ENCODE data around the gene OPCML. TPM values are rescaled to one million over a fixed set of nuclear protein-coding genes. Genes with fewer than 3 reads are reported as not detected.

OPCML gene
- total and polyA plus RNA-seq, 5 donors: 0.14 to 2.8 (median 1.1) TPM

DNA sequence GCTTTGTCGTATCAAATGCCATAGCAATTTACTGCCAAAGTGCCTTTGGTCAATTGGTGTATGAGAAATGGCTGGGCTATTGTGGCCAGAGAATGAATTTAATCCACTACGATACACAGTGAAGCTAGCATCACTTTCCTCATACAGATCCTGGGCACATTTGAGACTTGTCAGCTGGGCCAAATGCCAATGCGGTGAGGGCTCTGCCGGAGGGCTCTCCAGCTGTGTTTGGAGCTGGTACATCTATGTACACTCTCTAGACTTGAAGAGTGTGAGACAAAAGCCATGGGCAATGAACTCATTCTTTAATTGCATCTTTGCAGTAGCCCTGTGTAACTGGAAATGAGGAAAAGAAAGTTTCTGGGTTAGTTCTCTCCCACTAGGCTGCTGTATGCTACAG, 1109.0 kb downstream of the OPCML start:
- no peaks in the 10 kb centered on the region for H3K27me3 ChIP-seq (ENCODE audit: control insufficient read depth, insufficient read depth)
- no peaks in the 10 kb centered on the region for H3K9me3 ChIP-seq (ENCODE audit: control insufficient read depth, low read length)
- no peak for DNase-seq
- intact Hi-C loops (cut with DNase I): no loop called here
- no peak for ATAC-seq
- no peaks in the 10 kb centered on the region for H3K4me1 ChIP-seq (ENCODE audit: control insufficient read depth, insufficient read depth, low read length)
- H3K27ac ChIP-seq (ENCODE audit: low read length): no peak overlapping the region
- WGBS: 89% methylated on average over 4 of the region's 4 CpGs
- no peak overlapping the region for H3K4me3 ChIP-seq (ENCODE audit: low read length)

DNA sequence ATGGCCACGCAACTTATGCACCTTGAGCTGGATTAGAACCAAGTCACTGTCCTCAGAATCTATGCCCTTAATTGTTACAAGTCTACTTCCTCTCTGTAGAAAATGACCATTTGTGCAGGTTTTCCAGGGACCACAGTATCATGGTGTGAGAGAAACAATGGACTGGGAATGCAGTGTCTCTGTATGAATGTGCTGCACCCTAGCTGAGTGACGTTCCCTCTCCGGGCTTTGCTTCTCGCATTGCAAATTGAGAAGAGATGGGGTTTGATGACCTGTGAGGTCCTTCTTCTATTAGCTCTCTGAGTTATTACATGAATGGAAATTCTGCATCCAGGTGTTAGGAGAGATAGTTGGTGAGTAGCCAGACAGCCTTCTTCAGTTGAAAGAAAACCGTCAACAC, 1109.6 kb downstream of the OPCML start:
- no peak overlapping the region for H3K27ac ChIP-seq (ENCODE audit: low read length)
- no peaks in the 10 kb centered on the region for H3K27me3 ChIP-seq (ENCODE audit: control insufficient read depth, insufficient read depth)
- WGBS: 77% methylated on average over 5 of the region's 5 CpGs
- no peaks in the 10 kb centered on the region for H3K9me3 ChIP-seq (ENCODE audit: control insufficient read depth, low read length)
- intact Hi-C loops (cut with DNase I): no loop called here
- DNase-seq: no peak
- no peaks in the 10 kb centered on the region for H3K4me1 ChIP-seq (ENCODE audit: control insufficient read depth, insufficient read depth, low read length)
- ATAC-seq: no peak
- no peak overlapping the region for H3K4me3 ChIP-seq (ENCODE audit: low read length)

DNA sequence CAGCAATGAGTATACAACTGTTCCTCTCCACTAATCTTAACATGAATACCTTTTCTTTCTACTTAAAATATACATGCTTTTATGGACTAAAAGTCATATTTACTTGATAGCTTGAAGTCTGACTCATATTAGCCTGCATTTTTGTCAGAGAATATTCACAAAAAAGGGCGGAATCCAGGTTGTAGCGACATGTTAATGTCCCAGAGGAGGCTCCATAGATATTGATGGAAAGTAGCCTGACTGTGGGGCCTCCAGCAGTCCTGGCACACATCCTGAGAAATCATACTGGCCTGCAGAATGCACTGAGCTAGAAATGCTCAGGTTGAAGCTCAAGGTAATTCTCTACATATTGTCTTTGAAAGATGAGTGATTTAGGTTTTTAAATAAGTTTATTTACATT, 1110.7 kb downstream of the OPCML start:
- no peak for ATAC-seq
- 66% methylated on average over 2 of the region's 2 CpGs for WGBS
- intact Hi-C loops (cut with DNase I): no loop called here

DNA sequence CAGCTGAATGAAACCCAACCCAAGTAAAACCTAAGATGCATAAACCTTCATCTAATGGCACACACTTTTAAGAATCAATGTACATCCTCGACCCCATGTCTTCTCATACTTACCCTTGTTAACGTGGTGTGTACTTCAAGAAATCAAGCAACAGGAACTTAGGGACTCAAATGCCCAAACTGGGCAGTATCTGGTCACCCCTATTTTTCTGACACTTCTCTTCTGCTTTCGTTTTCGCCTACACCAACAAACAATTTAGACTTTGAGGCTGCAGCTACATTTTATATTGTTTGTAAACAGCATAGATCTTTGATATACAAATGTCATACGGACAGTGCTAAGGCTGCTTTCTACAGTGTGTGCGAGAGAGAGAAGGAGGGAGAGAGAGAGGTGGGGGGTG, 1117.8 kb downstream of the OPCML start:
- H3K4me1 ChIP-seq (ENCODE audit: control insufficient read depth, insufficient read depth, low read length): no peaks in the 10 kb centered on the region
- intact Hi-C loops (cut with DNase I): no loop called here
- H3K9me3 ChIP-seq (ENCODE audit: control insufficient read depth, low read length): no peaks in the 10 kb centered on the region
- DNase-seq (no peak), ATAC-seq (no peak)
- H3K4me3 ChIP-seq (ENCODE audit: low read length): no peak overlapping the region
- 81% methylated on average over 6 of the region's 6 CpGs for WGBS
- H3K27ac ChIP-seq (ENCODE audit: low read length): no peak overlapping the region
- H3K27me3 ChIP-seq (ENCODE audit: control insufficient read depth, insufficient read depth): no peaks in the 10 kb centered on the region

More for the DNA sequence above, 1110.7 kb downstream of the OPCML start:
- Histone ChIP-seq H3K4me3 (ENCODE audit: low read length) (no peak overlapping the region), H3K27me3 (ENCODE audit: control insufficient read depth, insufficient read depth) (no peaks in the 10 kb centered on the region), H3K4me1 (ENCODE audit: control insufficient read depth, insufficient read depth, low read length) (no peaks in the 10 kb centered on the region), H3K9me3 (ENCODE audit: control insufficient read depth, low read length) (no peaks in the 10 kb centered on the region), H3K27ac (ENCODE audit: low read length) (no peak overlapping the region)
- DNase-seq: no peak

DNA sequence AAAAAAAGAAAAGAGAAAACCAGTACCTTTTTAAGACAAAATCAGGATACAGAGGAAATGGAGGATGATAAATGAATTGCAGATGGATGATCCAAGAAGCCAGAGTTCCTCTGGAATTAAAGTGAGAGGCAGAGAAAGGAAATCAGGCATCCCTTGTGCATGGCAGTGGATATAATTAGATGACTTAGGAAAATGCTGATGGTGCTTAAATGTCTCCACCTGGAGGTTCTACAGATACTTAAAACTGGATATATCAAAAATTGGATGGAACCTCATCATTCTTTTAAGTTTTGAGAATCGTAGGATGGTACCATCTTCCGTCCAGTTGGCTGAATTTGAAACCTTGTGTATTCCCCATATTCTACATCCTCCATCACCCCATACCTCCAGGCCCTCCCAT, 1121.9 kb downstream of the OPCML start:
- no peaks in the 10 kb centered on the region for H3K4me1 ChIP-seq (ENCODE audit: control insufficient read depth, insufficient read depth, low read length)
- ATAC-seq (no peak), DNase-seq (no peak)
- H3K4me3 ChIP-seq (ENCODE audit: low read length): no peak overlapping the region
- no peak overlapping the region for H3K27ac ChIP-seq (ENCODE audit: low read length)
- H3K27me3 ChIP-seq (ENCODE audit: control insufficient read depth, insufficient read depth): no peaks in the 10 kb centered on the region
- 84% methylated on average over 2 of the region's 2 CpGs for WGBS
- H3K9me3 ChIP-seq (ENCODE audit: control insufficient read depth, low read length): no peaks in the 10 kb centered on the region
- intact Hi-C loops (cut with DNase I): no loop called here

DNA sequence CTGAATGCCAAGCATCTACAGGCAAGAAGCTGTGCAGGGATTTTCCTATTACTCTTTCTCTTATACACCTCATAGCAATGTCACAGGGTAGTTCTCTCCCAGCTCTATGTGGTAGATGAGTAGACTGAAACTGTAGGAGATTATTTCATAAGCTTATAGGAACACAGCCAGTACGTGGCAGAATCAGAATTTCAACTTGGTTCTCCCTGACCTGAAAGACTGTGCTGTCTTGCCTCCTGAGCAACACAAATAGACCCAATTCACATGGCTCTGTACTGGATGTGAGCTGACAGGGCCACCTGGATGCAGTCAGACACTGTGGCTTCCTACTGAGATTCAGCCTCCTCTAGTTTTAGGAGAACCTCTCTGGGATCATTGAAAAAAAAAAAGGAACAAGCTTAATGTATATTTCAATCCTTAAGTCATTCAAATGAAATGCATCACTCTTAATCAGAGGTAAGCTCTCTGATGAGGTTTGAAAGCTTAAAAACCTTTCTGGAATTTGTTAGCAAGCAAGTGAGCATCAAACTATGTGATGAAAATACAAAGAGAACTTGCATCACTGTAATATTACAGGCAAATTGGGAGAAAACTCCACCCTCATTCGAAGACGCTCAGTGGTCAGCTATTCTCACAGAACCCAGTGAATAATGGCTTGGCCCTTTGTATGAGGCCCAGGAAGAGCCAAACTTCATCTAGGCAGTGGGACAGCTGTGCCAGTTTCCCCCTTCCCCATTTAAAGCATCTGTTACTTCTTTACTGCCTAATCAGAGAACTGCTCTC, 1122.5 kb downstream of the OPCML start:
- ATAC-seq (no peak), DNase-seq (no peak)
- 84% methylated on average over 3 of the region's 3 CpGs for WGBS
- intact Hi-C loops (cut with DNase I): loop anchor here in 1 of 4 donors (10.0 kb wide), 1 partner anchor 545 kb away; no protein-coding TSS in a partner anchor
- no peaks in the 10 kb centered on the region for H3K4me1 ChIP-seq (ENCODE audit: control insufficient read depth, insufficient read depth, low read length)
- no peaks in the 10 kb centered on the region for H3K9me3 ChIP-seq (ENCODE audit: control insufficient read depth, low read length)
- no peaks in the 10 kb centered on the region for H3K27me3 ChIP-seq (ENCODE audit: control insufficient read depth, insufficient read depth)
- no peak overlapping the region for H3K27ac ChIP-seq (ENCODE audit: low read length)
- H3K4me3 ChIP-seq (ENCODE audit: low read length): no peak overlapping the region

DNA sequence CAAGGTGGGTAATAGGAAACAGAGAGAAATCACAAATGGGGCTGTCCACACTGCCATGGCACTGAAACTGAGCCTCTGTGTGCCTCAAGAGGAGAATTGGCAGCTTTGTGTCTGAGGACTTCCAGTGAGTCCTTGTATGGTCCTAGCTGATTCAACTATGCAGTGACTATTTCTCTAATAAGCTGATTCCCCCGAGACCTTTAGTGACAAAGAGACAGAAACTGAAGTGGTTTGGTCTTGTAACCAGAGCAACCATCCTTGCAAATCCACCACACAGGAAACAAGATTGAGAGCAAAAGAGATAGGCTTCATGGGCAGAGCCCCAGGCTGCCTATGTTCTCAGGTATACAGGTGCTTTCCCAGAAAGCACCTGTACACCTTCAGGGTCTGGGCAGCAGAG, 1123.4 kb downstream of the OPCML start:
- no peak for ATAC-seq
- no peaks in the 10 kb centered on the region for H3K4me1 ChIP-seq (ENCODE audit: control insufficient read depth, insufficient read depth, low read length)
- WGBS: 77% methylated on average over 1 of the region's 1 CpG
- intact Hi-C loops (cut with DNase I): loop anchor here in 1 of 4 donors (10.0 kb wide), 1 partner anchor 544 kb away; no protein-coding TSS in a partner anchor
- H3K27ac ChIP-seq (ENCODE audit: low read length): no peak overlapping the region
- H3K4me3 ChIP-seq (ENCODE audit: low read length): no peak overlapping the region
- DNase-seq: no peak
- no peaks in the 10 kb centered on the region for H3K27me3 ChIP-seq (ENCODE audit: control insufficient read depth, insufficient read depth)
- H3K9me3 ChIP-seq (ENCODE audit: control insufficient read depth, low read length): no peaks in the 10 kb centered on the region

DNA sequence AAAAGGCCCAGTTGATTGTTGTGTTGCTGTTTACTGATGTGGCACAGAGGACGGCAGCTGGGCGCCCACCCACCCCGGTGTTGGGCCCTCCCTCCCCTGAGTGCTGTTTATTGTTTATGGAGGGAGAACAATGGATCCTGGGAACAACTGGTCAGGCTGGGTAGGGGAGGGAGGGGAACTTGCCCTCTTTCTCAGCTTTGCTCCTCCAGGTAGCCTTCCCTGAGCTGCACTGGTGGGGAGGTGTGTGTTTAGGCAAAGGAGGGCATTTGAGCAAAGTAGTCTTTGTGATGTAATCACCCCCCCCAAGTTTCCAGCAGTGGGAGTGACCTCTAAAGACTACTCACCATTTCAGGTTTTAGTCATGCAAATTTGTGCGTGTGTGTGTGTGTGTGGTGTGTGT, 1126.6 kb downstream of the OPCML start:
- H3K27me3 ChIP-seq (ENCODE audit: control insufficient read depth, insufficient read depth): no peaks in the 10 kb centered on the region
- 50% methylated on average over 4 of the region's 4 CpGs for WGBS
- intact Hi-C loops (cut with DNase I): loop anchor here in 1 of 4 donors (10.0 kb wide), 1 partner anchor 541 kb away; no protein-coding TSS in a partner anchor
- H3K4me1 ChIP-seq (ENCODE audit: control insufficient read depth, insufficient read depth, low read length): no peaks in the 10 kb centered on the region
- ATAC-seq (no peak), DNase-seq (no peak)
- no peaks in the 10 kb centered on the region for H3K9me3 ChIP-seq (ENCODE audit: control insufficient read depth, low read length)
- H3K27ac ChIP-seq (ENCODE audit: low read length): no peak overlapping the region
- H3K4me3 ChIP-seq (ENCODE audit: low read length): no peak overlapping the region

DNA sequence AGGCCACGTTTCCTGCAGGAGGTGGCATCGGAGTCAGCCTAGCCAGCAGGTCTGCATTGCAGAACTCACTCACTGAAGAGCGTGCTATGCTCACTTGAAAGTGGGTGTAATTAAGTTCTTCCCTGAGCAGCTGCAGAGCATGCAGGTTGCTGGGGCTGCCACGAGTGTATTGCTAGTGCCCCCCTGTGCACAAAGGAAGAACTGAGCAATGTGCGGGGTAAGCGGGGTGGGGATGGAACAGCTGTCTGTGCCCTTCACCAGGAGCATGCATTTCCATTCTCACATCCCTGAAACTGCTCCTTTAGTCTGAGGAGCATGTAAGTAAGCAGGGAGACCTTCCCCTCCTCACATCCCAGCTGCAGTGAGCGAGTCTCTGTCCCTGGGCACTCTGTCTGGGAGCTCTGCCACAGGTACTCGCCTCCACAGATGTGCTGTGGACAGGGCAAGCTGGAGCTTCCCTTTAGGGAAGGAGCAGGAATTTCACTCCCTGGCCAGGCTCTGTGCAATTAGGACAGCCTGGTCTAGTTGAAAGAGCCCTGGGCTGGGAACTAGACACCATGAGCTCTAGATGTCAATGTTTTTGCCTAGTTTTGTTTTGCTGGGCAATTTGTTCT, 1130.1 kb downstream of the OPCML start:
- DNase-seq (peak; percentile 18 to 70 (median 53)), ATAC-seq (peak; percentile 81 to 83)
- H3K4me3 ChIP-seq (ENCODE audit: low read length): no peak overlapping the region
- no peak overlapping the region for H3K27ac ChIP-seq (ENCODE audit: low read length)
- H3K9me3 ChIP-seq (ENCODE audit: control insufficient read depth, low read length): no peaks in the 10 kb centered on the region
- no peaks in the 10 kb centered on the region for H3K27me3 ChIP-seq (ENCODE audit: control insufficient read depth, insufficient read depth)
- 13% methylated on average over 8 of the region's 8 CpGs for WGBS
- no peaks in the 10 kb centered on the region for H3K4me1 ChIP-seq (ENCODE audit: control insufficient read depth, insufficient read depth, low read length)
- intact Hi-C loops (cut with DNase I): loop anchor here in 3 of 4 donors (5.0 to 10.0 kb wide), 2 partner anchors 535 to 537 kb away; no protein-coding TSS in a partner anchor

DNA sequence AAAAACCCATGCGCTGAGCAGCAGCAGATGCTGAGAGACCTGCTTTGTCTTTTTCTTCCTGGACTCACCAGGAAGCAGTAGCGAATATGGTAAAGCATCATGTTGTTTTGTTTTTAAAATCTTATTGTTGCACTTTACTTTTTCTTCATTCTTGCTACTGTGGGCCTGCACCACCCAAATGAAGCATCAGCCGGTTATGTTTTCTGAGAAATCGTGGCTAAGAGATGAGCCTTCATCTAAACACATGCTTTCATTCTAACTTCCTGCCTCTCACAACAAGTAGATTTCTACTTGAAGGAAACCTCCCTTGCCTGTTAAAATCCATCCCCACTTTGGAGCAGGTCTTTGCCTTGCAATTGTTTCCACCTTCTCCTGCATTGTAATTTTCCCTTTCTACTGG, 1136.0 kb downstream of the OPCML start:
- Histone ChIP-seq H3K27me3 (ENCODE audit: control insufficient read depth, insufficient read depth) (no peaks in the 10 kb centered on the region), H3K9me3 (ENCODE audit: control insufficient read depth, low read length) (no peaks in the 10 kb centered on the region), H3K27ac (ENCODE audit: low read length) (no peak overlapping the region), H3K4me1 (ENCODE audit: control insufficient read depth, insufficient read depth, low read length) (no peaks in the 10 kb centered on the region), H3K4me3 (ENCODE audit: low read length) (no peak overlapping the region)
- DNase-seq: no peak
- intact Hi-C loops (cut with DNase I): no loop called here
- WGBS: 93% methylated on average over 4 of the region's 4 CpGs
- ATAC-seq: no peak

DNA sequence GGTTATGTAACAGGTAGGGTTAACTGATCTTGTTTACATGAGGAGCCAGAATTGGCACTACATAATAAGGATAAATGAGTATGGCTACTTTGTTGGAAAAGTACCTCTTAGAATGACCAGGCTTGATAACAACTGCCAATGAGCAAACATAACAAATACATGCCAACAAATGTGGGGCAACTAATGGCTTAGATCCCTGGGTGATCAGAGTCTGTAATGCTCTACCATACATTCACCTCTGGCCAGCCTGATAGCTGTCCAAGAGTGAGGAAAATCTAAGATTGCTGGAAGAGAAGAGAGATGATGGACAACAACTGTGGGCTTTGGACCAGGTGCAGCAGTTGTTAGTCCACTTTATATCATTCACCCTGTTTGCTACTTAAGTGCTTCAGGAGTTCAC, 1136.9 kb downstream of the OPCML start:
- no peaks in the 10 kb centered on the region for H3K4me1 ChIP-seq (ENCODE audit: control insufficient read depth, insufficient read depth, low read length)
- no peaks in the 10 kb centered on the region for H3K27me3 ChIP-seq (ENCODE audit: control insufficient read depth, insufficient read depth)
- ATAC-seq (no peak), DNase-seq (no peak)
- H3K9me3 ChIP-seq (ENCODE audit: control insufficient read depth, low read length): no peaks in the 10 kb centered on the region
- no peak overlapping the region for H3K27ac ChIP-seq (ENCODE audit: low read length)
- H3K4me3 ChIP-seq (ENCODE audit: low read length): no peak overlapping the region
- intact Hi-C loops (cut with DNase I): no loop called here

Data from right cardiac atrium (tissue), 5 donors.